Measurements from ENCODE around the gene ACSM3.
"Not testable (repeated sequence)": the region's sequence is repeated elsewhere in the genome, so short reads cannot be mapped to it uniquely, and the experiment has no call there.

Gene ACSM3, protein sequence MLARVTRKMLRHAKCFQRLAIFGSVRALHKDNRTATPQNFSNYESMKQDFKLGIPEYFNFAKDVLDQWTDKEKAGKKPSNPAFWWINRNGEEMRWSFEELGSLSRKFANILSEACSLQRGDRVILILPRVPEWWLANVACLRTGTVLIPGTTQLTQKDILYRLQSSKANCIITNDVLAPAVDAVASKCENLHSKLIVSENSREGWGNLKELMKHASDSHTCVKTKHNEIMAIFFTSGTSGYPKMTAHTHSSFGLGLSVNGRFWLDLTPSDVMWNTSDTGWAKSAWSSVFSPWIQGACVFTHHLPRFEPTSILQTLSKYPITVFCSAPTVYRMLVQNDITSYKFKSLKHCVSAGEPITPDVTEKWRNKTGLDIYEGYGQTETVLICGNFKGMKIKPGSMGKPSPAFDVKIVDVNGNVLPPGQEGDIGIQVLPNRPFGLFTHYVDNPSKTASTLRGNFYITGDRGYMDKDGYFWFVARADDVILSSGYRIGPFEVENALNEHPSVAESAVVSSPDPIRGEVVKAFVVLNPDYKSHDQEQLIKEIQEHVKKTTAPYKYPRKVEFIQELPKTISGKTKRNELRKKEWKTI

DNA sequence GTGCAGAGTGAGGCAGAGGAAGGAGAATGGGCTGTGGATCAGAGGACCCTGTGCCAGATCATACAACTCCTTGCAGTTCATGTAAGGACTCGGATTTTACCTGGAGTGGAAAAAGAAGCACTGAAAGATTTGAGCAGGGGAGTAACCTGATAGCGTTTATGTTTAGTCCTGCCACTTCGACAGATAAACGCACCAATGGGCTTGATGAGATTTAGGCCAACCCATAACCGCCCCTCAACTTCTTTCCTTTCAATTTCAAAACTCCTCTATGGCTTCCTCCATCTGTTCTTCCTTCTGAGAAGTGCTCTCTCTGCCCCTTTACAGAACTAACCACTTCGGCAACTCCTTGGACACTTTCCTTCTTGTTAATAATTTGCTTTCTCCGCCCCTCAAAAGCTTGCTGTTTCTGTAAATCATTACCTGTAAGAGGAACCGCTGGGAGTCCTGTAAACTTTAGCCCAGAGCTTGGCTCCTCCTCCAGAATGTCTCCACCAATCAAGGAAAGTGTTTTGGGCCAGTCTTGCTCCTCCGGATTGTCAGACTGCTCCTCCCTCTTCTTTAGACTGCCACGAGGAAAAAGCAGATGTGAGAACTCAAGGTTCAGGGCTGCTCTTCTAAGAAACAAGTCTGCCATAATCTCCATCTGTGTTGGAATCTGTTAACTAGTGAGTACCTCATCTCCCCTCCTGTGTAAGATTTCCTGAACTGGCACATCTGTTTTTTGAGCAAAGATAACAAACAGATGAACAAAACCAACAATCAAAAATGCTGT, at the start of gene ACSM3:
ACSM3 (plus strand) TSS at position 554 of the 772 bp plus-strand sequence. CDS start 6,021 bp downstream, outside the sequence.
- peak; percentile 82 for DNase-seq (ENCODE audit: low read depth)

DNA sequence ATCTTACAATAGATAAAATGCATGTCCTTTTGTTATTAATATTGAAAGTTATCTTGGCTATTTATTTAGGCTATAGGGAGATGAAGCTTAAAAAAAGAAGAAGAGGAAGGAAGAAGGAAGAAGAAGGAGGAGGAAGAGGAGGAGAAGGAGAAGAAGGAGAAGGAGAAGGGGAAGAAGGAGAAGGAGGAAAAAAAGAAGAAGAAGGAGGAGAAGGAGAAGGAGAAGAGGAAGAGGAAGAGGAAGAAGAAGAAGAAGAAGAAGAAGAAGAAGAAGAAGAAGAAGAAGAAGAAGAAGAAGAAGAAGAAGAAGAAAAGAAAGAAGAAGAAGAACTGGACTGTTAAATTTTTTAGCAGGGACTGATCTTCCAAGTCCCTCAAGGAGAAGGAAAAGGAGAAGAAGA, 46.1 kb upstream of the ACSM3 start:
- not testable (repeated sequence) for DNase-seq (ENCODE audit: low read depth)

DNA sequence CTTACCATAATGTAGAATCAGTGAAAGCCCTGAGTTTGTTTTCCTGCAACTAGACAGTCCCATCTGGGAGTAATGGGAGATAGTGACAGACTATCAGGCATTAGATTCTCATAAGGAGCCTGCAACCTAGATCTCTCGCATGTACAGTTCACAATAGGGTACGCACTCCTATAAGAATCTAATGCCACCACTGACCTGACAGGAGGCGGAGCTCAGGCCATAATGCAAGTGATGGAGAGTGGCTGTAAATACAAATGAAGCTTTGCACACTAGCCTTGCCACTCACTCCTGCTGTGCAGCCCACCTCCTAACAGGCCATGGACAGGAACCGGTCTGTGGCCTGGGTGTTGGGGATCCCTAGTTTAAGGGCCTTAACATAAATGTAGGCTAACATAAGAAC, 43.6 kb upstream of the ACSM3 start:
- DNase-seq (ENCODE audit: low read depth), result no peak

DNA sequence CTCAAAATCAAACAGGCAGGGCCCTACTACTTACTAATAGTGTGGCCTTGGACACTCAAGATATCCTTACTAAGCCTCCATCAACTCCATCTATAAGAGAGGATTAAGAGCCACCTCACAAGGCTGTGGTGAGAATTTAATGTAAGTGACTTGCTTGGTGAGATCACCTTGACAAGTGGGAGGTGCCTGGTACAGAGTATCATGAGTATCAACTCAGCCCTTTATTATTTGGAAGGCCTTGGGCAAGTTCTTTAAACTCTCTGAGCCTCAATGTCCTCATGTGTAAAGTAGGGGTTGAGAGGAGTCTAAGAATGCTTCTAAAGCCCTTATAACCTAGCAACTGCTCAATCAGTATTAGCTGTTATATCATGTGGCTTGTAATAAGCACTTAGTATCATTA, 37.2 kb upstream of the ACSM3 start:
- no peak for DNase-seq (ENCODE audit: low read depth)

DNA sequence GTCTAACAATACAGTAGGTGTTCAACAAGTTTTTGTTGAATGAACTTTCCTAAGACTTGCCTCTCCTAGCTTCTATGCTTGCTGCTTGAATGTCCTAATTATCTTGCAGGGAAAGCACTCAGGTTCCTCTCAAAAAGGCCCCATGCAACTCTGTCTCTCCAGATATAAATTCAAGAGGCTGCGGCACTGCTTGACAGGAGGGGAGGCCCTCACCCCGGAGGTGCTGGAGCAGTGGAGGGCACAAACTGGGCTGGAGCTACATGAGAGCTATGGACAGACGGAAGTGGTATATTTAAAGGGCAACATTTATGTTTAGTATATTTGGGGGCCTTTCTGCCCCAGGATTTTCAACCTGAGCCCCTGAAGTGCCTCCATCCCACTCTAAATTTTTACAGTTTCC, 36.6 kb upstream of the ACSM3 start:
- DNase-seq (ENCODE audit: low read depth), result no peak

DNA sequence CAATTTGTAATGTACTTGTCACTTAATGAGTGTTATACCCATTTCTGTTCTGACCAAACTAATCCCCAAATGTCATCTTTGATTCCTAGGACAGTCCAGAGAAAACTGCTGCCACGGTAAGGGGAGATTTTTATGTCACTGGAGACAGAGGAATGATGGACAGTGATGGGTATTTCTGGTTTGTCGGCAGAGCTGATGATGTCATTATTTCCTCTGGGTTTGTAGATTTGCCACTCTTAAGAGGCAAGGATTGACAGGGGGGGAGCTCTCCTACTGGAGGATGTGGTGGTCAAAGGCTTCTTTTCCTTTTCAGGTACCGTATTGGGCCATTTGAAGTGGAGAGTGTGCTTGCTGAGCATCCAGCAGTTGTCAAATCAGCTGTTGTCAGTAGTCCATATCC, 34.7 kb upstream of the ACSM3 start:
- DNase-seq (ENCODE audit: low read depth), result no peak

DNA sequence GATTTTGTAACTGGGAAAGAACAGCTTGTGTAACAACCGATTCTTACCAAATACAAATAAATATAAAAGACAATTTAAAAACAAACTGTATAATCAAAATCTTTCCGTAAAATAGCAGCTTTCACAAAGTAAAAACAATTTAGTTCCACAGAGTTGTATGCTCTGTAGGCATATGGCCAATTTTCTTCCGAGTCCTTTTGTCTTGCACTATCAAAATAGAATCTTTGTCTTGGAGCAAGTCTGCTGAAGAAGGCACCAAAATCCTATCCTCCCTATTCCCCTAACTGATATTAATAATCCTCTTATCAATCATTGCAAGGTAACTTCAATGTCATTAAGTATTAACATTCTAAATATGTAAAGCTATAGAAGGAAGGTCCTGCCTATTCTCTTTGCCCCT, 29.8 kb upstream of the ACSM3 start:
- no peak for DNase-seq (ENCODE audit: low read depth)

DNA sequence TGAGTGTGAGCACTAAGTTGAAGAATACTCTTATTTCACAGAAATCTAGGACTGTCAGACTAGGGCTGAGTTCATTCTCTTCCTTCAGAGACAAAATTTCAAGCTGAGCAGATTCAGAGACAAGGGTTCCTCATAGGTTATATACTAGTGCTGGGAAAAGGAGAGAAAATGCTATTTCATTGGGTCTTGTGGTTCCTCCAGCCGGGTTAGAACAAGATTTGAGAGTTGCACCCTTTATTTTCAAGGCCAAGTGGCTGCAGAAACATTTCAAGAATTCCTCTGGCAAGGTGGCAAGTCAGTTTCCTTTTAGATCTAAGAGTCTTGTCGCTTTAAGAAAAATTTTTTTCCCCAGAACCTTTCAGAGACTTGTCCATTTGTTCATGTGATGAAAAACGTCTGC, 29.0 kb upstream of the ACSM3 start:
- no peak for DNase-seq (ENCODE audit: low read depth)

DNA sequence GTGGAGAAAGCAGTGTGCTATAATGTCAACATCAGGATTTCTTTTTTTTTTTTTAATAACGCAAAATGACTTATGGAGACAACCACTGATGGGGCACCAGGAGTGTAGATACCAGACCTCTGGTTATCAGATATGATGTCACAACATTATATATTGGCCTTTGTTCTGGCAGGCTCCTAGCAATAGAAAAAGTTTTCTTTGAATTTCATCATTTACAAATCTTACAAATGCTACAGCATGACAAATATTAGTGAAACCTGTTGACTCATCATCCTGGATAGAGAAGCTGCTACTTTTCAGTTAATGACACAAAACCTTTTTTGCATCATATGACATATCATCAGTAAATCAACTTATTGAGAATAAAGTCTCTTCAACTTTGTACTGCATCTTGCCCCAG, 28.3 kb upstream of the ACSM3 start:
- DNase-seq (ENCODE audit: low read depth), result peak; percentile 4

DNA sequence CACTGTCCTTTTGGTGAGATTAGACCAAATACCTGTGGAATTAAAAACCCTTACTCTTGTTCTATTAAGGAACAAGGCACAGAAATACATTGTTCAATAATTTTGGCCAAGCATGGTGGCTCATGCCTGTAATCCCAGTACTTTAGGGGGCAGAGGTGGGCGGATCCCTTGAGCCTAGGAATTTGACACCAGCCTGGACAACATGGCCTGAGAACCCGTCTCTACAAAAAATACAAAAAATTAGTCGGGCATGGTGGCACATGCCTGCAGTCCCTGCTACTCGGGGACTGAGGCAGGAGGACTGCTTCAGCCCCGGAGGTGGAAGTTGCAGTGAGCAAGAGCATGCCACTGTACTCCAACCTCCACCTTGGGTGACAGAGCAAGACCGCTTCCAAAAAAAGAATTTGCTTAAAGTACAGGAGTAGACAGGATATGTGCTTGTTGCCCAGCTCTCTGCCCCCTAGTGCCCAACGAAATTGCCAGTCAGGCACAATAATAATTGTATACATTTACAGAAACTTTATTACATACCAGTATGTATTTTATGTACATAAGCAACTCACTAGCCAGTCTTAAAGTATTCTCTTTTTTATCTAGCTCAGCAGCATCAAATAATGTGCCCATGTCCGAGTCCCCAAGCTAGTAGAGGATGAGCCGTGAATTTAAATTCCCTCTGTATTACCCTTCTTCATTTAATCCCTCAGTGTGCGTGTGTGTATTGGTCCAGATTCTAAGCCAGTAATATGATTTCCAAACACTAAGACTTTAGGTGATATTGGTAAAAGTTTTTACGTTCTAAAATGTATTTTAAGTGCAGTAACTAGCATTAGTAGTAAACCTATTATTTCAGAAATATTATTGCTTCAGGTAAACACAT, 23.6 kb upstream of the ACSM3 start:
- peak; percentile 7 for DNase-seq (ENCODE audit: low read depth)

DNA sequence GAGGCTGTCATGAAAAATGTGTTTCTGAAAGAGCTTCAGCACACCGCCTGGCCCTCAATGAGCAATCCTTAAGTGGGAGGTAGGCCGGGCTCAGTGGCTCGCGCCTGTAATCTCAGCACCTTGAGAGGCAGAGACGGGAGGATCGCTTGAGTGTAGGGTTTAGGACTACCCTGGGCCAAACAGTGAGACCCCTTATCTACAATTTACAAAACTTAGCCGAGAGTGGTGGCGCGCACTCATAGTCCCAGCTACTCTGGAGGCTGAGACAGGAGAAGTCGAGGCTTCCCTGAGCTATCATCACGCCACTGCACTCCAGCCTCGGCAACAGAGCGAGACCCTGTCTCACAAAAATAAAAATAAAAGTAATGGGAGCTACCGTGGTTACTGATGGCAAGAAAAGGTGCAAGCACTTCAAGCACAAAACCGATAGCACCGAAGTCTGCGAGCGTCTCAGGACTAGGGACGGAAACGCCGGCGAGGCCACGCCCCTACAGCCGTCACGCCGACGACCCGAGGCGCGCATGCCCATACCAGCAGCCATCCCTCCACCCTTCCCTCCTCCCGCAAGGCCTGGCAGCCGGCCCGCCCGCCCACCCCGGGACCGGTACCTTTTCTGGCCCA, 22.8 kb upstream of the ACSM3 start:
- peak; percentile 77 for DNase-seq (ENCODE audit: low read depth)

DNA sequence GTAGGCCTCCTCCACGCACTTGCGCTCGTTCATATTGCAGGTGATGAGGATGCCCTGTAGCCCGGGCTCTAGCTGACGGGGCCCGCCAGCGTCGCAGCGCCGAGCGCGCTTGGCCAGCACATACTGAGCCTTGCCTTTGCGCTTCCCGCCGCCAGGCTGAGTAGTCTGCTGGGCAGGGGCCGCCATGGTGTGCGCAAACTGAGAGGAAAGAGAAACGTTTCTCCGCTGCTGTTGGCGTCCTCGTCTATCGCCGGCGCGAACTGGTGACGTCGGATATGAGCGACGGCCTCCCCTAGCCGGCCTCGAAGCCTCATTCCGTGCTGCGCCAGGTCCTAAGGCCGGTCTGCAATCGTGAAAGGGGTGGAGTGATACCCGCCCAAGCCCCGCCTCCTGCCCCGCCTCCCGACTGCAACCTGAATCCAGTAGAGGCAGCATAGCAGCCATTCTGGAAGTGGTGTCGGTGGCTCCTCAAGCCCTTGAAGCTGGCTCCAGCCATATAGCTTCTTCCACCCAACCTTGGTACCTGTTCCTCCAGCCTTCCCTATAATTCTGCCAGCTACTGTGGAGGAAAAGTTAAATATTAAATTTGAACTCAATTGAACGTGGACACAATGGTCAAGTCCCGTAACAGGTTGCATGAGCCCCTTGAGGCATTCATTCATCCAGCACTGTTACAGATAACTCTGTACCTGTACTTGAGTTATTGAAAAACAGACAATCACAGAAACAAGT, 22.1 kb upstream of the ACSM3 start, which contains the start of gene THUMPD1:
THUMPD1 (minus strand) TSS at position 265 of the 732 bp plus-strand sequence; CDS start at position 186, 79 bp downstream.
- peak; percentile 97 for DNase-seq (ENCODE audit: low read depth)

DNA sequence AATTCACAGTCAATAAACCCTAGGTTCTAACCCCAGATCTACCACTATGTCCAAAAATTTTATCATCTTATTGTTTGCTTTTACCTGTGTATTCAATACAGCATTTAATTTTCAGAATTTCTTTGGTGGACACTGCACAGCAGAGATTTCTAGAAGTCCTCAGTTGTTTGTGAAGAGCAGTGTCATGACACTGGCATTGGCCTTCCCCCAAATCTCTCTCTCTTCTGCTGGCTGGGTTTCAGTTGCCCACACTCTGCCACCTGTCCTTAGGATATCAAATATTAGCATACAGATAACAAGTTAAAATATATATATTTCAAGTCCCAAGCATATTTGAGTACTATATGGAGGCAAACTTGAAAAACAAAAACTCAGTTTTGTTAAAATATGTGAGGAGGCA, 20.2 kb upstream of the ACSM3 start:
- no peak for DNase-seq (ENCODE audit: low read depth)

DNA sequence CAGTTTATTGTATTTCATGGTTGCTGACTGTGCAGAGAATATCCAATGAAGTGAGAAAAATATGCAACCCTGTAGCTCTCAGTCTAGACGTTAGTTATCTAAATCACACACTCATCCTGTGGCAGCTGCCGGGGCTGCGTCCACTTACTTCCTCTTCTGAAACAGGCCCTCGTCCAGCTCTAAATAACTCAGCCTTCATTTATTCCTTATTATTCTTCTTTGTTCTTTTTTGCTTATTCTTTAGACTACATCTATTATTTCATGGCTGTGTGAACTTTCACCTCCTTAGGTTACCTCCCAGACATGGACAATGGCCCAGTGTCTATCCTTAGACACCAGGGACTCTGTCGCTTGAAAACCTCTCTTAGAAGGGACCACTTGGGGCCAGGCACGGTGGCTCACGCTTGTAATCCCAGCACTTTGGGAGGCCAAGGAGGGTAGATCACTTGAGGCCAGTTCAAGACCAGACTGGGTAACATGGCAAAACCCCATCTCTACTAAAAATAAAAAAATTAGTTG, 18.8 kb upstream of the ACSM3 start:
- no peak for DNase-seq (ENCODE audit: low read depth)

DNA sequence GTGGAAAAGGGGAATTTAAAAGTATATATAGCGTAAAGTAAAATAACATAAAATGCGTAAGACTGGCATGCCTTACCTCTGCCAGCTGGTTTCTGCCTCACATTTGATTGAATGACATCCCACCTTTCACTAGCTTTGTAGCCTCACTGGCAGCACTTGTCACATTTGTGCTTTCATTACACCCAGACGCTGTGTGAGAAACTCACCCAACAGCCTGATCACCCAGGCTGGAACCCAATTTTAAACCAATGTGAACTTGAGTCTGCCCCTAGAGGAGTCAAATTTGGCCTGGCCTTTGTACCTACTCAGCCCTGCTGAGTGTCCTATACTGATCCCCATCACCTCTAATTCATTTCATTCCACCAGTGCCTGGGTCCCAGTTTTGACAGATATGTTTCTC, 17.4 kb upstream of the ACSM3 start:
- DNase-seq (ENCODE audit: low read depth), result no peak

DNA sequence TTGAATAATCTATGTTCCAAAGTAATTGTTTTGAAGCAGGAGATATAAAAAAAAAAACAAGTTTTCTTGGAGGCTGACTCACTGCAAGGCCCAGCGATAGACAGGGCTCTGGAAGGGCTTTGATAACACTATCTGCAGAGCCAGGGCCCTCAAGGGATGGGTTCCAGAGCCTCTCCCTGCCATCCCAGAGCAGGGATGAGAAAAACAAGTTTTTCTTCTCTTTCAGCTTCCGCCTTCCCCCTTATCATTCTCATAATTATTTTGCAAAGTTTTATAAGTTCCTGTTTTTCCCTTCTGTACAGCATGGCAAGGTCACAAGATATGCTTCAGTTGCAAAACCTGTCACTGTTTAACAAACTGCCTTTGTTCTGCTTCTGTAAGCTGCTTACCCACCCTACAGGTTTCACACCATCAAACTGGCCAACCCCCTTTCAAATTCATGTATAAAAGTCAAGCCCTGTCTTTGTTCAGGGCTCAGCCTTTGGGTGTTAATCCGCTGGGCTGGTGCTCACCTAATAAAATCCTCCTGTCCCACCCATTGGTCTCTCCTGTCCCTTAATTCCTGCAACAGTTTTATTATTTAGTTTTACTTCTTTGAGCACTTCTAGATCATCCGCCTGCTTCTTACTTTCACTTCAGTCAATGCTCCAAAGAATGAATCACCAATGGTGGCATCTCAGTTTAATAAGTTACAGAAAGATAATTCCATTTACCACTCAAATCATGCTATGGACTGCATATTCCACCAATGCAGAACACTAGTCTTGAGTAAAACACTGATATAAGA, 16.6 kb upstream of the ACSM3 start:
- no peak for DNase-seq (ENCODE audit: low read depth)

DNA sequence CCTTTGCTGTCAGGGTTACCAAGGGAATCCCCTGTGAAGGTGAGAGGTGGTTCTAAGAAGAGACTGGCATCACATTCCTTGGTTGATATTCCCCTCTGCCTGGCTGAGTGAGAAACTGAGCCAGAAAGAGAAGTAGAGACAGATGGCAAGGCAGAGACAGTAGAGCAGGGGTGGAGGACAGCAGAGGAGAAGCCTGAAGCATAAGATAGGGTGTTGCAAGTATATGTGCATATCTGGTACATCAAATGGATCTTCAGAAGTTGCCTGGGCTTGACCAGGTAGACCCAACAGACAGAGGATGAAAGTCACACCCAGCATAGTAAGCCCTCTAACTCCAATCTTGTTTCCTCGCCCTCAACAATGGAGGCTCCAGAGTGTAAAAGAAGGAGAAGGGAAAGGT, 14.3 kb upstream of the ACSM3 start:
- DNase-seq (ENCODE audit: low read depth), result no peak

DNA sequence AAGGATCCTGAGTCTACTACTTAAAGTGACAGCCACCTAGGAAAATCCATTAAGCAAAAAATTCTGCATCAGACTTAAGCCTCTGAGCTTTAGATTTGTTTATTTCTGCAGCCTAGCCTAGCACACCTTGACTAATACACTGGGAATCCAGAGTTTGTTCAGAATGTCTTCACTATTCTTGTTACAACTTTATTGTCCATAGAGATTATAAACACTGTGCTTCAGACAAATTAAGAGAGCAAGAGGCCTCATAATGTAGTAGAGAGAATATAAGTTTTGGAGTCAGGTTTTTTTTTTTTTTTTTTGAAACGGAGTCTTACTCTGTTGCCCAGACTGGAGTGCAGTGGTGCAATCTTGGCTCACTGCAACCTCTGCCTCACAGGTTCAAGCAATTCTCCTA, 13.3 kb upstream of the ACSM3 start:
- no peak for DNase-seq (ENCODE audit: low read depth)

DNA sequence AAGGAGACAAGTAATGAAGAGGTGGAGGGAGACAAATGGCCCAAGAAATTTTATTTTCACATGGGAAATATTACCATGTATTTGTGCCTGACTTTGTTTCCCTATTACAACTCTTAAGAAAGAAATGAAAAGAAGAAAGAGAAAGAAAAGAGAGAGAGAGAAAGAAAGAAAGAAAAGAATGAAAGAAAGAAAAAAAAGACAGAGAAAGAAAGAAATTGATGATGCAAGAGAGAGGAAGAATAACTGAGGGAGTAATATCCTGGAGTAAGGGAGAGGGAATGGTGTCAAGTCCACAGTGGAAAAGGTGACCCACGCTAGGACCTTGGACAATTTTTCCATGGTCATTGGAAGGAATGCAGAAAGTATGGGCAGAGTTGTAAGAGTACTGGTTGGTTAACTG, 10.1 kb upstream of the ACSM3 start:
- DNase-seq (ENCODE audit: low read depth), result no peak

DNA sequence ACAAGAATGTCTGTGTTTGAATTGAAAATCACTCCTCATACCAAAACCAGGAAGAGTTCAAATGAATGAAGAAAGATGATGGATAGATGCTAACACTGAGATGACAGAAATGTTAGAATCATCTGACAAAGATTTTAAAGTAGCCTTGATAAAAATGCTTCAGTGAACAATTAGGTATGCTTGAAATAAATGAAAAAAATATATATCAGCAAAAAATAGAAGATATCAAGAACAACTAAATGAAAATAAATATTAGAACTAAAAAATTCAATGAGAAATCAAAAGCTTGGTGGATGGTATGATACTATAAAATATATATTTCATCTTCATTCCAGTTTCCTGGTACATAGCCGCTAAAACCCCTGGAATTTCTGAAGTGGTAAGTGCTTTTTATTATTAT, 8.6 kb upstream of the ACSM3 start:
- no peak for DNase-seq (ENCODE audit: low read depth)

Measured in iris pigment epithelial cell (primary cell).